GM13976 (cell line): ENCODE measurements around the gene OR2T2.
"Not testable (repeated sequence)": the region's sequence is repeated elsewhere in the genome, so short reads cannot be mapped to it uniquely, and the experiment has no call there.

Experiments
- DNase-seq: peaks from one replicate; pipeline ENCODE4 v3.0.0; 2012; ENCODE audit warnings: low spot score
- in situ Hi-C: fragments of 300-500 bp; cut with MboI; formaldehyde crosslinking; loops from one replicate; pipeline ENCODE4 v1.12.0; 2022; ENCODE audit warnings: low sequenced_read_pairs, mixed read lengths, inconsistent platforms; ENCODE audit not compliant: unreplicated experiment
- TF ChIP-seq, protein P1 (sequence below): IDR thresholded peaks from 2 replicates; pipeline ENCODE4 v1.5.1; 2012; ENCODE audit warnings: borderline replicate concordance, mild to moderate bottlenecking; ENCODE audit not compliant: insufficient read depth; ENCODE audit errors: extremely low read depth, missing control alignments, control extremely low read depth

Gene OR2T2

GRCh38 chr1:248421384-248421783 lies 24.1 kb upstream of the OR2T2 start:
- no peak for DNase-seq
- TF ChIP-seq, protein P1, sequence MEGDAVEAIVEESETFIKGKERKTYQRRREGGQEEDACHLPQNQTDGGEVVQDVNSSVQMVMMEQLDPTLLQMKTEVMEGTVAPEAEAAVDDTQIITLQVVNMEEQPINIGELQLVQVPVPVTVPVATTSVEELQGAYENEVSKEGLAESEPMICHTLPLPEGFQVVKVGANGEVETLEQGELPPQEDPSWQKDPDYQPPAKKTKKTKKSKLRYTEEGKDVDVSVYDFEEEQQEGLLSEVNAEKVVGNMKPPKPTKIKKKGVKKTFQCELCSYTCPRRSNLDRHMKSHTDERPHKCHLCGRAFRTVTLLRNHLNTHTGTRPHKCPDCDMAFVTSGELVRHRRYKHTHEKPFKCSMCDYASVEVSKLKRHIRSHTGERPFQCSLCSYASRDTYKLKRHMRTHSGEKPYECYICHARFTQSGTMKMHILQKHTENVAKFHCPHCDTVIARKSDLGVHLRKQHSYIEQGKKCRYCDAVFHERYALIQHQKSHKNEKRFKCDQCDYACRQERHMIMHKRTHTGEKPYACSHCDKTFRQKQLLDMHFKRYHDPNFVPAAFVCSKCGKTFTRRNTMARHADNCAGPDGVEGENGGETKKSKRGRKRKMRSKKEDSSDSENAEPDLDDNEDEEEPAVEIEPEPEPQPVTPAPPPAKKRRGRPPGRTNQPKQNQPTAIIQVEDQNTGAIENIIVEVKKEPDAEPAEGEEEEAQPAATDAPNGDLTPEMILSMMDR = no peak
- in situ Hi-C loops = no loop called here

DNA sequence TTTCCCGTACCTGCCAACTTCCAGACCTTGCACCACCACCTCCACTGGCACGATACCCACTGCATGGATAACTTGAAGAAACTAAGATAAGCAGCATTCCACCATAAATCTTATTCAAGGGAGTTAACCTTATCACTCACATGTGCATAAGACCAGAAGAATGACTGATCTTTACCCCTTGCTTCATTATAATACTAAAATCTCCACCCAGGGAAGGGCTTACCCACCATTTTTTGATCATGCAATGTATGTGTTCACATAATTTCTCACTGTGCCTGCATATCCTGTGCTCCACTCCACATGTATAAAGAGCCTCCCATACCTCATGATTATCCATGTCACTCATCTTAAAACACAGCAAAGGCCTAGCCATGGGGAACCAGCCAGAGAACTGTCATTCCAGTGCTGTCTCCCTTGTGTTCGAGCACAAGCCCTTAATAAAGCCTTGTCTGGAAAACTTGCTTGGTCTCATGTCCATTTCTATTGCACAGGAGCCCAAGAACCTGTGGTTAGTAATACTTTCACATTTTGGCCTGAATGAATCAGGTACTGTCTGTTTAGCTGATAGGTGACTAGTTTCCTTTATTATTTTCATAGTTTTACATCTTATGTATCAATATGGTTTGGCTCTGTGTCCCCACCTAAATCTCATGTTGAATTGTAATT lies 17.8 kb upstream of the OR2T2 start:
- in situ Hi-C loops = not testable (repeated sequence)

GRCh38 chr1:248428192-248428533 lies 17.3 kb upstream of the OR2T2 start:
- DNase-seq, in situ Hi-C loops: not testable (repeated sequence)

More for the DNA sequence above, 17.8 kb upstream of the OR2T2 start:
- not testable (repeated sequence) for DNase-seq

DNA sequence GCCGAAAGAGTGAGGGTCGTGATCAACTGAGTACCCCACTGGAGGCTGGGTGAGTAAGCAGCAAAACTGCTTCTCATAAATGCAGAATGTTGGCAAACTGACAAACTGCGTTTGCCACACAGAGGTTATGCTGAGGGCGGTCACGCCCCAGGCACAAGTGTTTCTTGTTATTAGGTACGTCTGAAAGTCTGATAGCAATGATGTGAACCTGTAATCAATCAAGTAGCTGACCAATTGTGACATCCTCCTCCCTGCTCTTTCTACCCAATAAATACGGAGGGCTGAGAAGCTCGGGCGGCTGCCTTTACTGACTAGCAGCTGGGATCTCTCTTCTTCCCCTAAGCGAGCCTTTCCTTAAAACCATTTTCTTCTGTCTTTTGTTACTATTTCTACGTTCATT lies 13.8 kb upstream of the OR2T2 start:
- DNase-seq, in situ Hi-C loops: not testable (repeated sequence)

- in situ Hi-C loops = not testable (repeated sequence)
- DNase-seq = peak; percentile 21
Observed at GRCh38 chr1:248432201-248432600, 13.2 kb upstream of the OR2T2 start.

GRCh38 chr1:248433811-248434415 lies 11.5 kb upstream of the OR2T2 start:
- DNase-seq, in situ Hi-C loops: not testable (repeated sequence)

DNA sequence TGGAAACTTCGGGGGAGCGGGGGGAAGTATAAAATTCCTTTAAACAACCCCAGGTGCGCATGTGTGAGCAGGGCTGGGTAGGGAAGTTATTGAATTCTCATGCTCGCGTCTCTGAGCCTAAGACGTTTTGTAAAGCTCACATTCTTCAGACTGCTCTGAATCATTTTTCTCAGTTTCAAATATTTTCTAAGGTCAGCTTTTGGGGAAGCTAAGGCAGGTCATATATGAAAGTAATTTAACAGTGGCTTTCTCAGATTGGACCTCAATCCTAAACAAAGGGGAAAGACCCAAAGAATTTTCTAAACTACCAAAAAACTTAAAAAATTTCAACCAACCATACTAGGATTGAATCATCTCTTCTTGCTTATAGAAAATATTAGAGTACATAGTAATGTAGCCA lies 10.5 kb upstream of the OR2T2 start:
- DNase-seq, in situ Hi-C loops: not testable (repeated sequence)

DNA sequence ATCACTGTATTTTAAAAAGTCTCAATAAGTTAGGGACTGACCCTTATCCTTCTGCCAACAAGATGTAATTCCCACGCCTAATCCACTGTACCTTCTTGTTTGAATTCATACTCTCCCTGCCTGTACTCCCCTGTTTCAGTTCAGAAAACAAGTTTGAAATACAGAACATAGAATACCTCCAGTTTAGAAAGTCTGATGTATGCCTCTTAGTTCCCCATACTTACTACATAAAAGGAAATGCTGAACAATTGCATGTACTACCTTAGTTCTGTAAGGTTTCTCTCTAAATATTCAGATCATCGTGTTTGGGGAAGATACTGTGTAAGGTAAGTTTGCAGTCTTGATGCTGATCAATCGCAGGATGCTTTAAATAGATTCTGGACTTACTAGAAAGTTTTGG lies 9.1 kb upstream of the OR2T2 start:
- in situ Hi-C loops = not testable (repeated sequence)

GRCh38 chr1:248438668-248439067 lies 6.8 kb upstream of the OR2T2 start:
- in situ Hi-C loops, DNase-seq: not testable (repeated sequence)

More for the DNA sequence above, 9.1 kb upstream of the OR2T2 start:
- not testable (repeated sequence) for DNase-seq

DNA sequence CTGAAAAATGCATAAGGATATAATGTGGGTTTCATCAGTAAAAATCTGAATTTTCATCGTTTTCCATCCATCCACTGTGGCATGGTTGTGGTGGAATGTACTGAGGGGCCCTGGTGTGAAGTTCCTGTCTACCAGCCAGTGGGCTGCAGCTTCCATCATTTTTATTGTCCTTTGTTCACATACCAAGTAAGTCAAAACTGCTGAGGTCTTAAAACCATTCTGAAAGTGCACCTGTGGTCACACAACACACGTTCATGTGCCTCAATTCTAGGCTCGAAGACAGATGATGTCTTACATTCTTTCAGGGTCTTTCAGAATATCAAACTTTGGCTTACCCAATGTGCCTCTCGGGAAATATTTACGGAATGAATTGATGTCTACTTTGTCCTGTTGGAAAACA lies 6.2 kb upstream of the OR2T2 start:
- DNase-seq, in situ Hi-C loops: not testable (repeated sequence)

GRCh38 chr1:248442500-248443277 lies 2.7 kb upstream of the OR2T2 start:
- not testable (repeated sequence) for DNase-seq
- in situ Hi-C loops = loop anchor here (5.0 kb wide), 1 partner anchor 210 kb away; no protein-coding TSS in a partner anchor

DNA sequence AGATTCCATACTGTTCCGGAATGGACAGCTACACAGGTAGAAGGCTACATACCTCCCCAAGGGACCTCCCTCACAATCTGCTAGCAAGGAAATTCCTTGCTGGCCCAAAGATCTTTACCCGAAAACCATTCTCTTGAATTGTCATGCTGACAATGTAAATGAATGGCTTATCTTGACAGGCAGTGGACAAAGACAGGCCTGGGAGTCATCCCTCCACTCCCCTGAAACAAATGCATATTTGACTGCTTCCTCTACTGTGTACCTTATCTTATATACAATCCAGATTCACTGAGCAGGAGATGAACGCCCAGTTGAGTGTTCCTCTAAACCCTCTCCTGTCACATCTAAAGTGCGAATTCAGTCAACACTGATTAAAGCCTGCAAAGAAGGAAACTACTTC lies 834 bp upstream of the OR2T2 start:
- not testable (repeated sequence) for DNase-seq
- in situ Hi-C loops = loop anchor here (5.0 kb wide), 1 partner anchor 208 kb away; no protein-coding TSS in a partner anchor

GRCh38 chr1:248448409-248449074 lies 3.1 kb downstream of the OR2T2 start:
- DNase-seq, in situ Hi-C loops: not testable (repeated sequence)

GRCh38 chr1:248449821-248450465 lies 4.5 kb downstream of the OR2T2 start:
- DNase-seq, in situ Hi-C loops: not testable (repeated sequence)

- DNase-seq, in situ Hi-C loops: not testable (repeated sequence)
Observed at GRCh38 chr1:248450466-248451145, 5.2 kb downstream of the OR2T2 start.

DNA sequence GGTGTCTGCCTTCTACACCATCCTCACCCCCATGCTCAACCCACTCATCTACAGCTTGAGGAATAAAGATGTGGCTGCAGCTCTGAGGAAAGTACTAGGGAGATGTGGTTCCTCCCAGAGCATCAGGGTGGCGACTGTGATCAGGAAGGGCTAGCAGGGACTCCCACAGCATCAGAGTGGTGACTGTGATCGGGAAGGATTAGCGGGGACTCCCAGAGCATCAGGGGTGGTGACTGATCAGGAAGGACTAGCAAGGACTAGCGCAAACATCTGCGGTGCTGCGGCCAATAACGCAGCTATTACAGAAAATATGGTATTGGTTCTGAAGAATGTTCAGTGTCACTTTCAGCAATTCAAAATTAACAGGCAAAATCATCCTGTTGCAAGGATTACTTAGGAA lies 8.2 kb downstream of the OR2T2 start:
- DNase-seq, in situ Hi-C loops: not testable (repeated sequence)
